Ishikawa (cell line): ENCODE results near the gene COX17.

Experiments
- CEBPB ChIP-seq: IDR thresholded peaks from 2 replicates; pipeline ENCODE4 v1.6.1; 2012
- CREB1 ChIP-seq: IDR thresholded peaks from 2 replicates; pipeline ENCODE4 v1.6.1; 2012; ENCODE audit warnings: low read depth
- EGR1 ChIP-seq: IDR thresholded peaks from 2 replicates; pipeline ENCODE4 v1.6.1; 2012
- EP300 ChIP-seq: IDR thresholded peaks from 2 replicates; pipeline ENCODE4 v1.6.1; 2012; ENCODE audit warnings: borderline replicate concordance
- FOXM1 ChIP-seq: IDR thresholded peaks from 2 replicates; pipeline ENCODE4 v1.6.1; 2012; ENCODE audit warnings: low read depth, borderline replicate concordance
- NFIC ChIP-seq: IDR thresholded peaks from 2 replicates; pipeline ENCODE4 v1.6.1; 2012
- RAD21 ChIP-seq: IDR thresholded peaks from 2 replicates; pipeline ENCODE4 v1.6.1; 2012; ENCODE audit warnings: low read depth
- TAF1 ChIP-seq: IDR thresholded peaks from 2 replicates; pipeline ENCODE4 v1.6.1; 2012; ENCODE audit warnings: low read depth, mild to moderate bottlenecking
- TCF12 ChIP-seq: IDR thresholded peaks from 2 replicates; pipeline ENCODE4 v1.6.1; 2012; ENCODE audit warnings: low read depth
- TEAD4 ChIP-seq: IDR thresholded peaks from 2 replicates; pipeline ENCODE4 v1.6.1; 2012
- YY1 ChIP-seq: IDR thresholded peaks from 2 replicates; pipeline ENCODE4 v1.6.1; 2012; ENCODE audit warnings: low read depth
- ZBTB7A ChIP-seq: IDR thresholded peaks from 2 replicates; pipeline ENCODE4 v1.6.1; 2012; ENCODE audit warnings: low read depth
- TF ChIP-seq, protein P1 (sequence below): IDR thresholded peaks from 2 replicates; pipeline ENCODE4 v1.6.1; 2012
- TF ChIP-seq, protein P2 (sequence below): IDR thresholded peaks from 2 replicates; pipeline ENCODE4 v1.6.1; 2012; ENCODE audit warnings: low read depth, mild to moderate bottlenecking
- TF ChIP-seq, protein P3 (sequence below): IDR thresholded peaks from 2 replicates; pipeline ENCODE4 v1.6.1; 2012

Gene COX17

DNA sequence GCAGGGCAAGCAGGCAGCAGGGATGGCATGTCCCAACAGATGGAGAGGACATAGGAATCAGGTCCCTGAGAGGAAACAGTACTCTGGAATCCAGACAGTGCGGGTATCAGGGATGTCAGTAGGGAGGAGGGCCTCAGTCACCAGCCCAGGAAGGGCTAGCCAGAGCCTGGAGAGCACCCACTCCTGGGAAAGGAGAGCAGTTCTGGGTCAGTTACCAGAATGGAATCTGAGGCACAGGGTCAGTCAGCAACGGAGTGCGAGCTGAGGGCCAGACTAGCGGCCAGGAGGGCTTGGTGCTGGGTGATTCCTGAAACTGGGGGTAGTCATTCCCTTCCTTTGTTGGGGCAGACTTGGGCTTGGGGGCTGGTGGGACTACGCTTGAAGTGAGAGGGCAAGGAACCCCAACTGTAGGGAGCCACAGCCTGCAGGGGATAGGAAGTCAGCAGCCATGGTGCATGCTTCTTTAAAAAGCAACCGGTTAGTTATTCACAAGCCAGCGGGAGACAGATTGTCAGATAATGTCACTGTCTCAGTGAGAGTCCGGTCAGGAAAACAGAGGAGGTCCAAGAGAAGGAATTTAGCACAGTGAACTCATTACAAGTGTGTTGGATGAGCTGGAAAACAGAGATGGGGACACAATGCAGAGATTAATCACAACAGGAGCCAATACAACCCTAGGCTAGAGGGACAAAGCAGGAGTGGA lies 51.6 kb downstream of the COX17 start:
- TF ChIP-seq TEAD4: no peak
- TF ChIP-seq EGR1: no peak
- TF ChIP-seq, protein P1, sequence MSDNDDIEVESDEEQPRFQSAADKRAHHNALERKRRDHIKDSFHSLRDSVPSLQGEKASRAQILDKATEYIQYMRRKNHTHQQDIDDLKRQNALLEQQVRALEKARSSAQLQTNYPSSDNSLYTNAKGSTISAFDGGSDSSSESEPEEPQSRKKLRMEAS: no peak
- no peak for TF ChIP-seq TCF12
- TF ChIP-seq YY1: no peak
- TF ChIP-seq RAD21: no peak
- no peak for TF ChIP-seq FOXM1
- no peak for TF ChIP-seq CREB1
- no peak for TF ChIP-seq NFIC
- TF ChIP-seq CEBPB: no peak
- no peak for TF ChIP-seq EP300
- TF ChIP-seq, protein P2, sequence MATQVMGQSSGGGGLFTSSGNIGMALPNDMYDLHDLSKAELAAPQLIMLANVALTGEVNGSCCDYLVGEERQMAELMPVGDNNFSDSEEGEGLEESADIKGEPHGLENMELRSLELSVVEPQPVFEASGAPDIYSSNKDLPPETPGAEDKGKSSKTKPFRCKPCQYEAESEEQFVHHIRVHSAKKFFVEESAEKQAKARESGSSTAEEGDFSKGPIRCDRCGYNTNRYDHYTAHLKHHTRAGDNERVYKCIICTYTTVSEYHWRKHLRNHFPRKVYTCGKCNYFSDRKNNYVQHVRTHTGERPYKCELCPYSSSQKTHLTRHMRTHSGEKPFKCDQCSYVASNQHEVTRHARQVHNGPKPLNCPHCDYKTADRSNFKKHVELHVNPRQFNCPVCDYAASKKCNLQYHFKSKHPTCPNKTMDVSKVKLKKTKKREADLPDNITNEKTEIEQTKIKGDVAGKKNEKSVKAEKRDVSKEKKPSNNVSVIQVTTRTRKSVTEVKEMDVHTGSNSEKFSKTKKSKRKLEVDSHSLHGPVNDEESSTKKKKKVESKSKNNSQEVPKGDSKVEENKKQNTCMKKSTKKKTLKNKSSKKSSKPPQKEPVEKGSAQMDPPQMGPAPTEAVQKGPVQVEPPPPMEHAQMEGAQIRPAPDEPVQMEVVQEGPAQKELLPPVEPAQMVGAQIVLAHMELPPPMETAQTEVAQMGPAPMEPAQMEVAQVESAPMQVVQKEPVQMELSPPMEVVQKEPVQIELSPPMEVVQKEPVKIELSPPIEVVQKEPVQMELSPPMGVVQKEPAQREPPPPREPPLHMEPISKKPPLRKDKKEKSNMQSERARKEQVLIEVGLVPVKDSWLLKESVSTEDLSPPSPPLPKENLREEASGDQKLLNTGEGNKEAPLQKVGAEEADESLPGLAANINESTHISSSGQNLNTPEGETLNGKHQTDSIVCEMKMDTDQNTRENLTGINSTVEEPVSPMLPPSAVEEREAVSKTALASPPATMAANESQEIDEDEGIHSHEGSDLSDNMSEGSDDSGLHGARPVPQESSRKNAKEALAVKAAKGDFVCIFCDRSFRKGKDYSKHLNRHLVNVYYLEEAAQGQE: no peak
- TF ChIP-seq, protein P3, sequence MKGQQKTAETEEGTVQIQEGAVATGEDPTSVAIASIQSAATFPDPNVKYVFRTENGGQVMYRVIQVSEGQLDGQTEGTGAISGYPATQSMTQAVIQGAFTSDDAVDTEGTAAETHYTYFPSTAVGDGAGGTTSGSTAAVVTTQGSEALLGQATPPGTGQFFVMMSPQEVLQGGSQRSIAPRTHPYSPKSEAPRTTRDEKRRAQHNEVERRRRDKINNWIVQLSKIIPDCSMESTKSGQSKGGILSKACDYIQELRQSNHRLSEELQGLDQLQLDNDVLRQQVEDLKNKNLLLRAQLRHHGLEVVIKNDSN: no peak
- no peak for TF ChIP-seq ZBTB7A
- no peak for TF ChIP-seq TAF1

DNA sequence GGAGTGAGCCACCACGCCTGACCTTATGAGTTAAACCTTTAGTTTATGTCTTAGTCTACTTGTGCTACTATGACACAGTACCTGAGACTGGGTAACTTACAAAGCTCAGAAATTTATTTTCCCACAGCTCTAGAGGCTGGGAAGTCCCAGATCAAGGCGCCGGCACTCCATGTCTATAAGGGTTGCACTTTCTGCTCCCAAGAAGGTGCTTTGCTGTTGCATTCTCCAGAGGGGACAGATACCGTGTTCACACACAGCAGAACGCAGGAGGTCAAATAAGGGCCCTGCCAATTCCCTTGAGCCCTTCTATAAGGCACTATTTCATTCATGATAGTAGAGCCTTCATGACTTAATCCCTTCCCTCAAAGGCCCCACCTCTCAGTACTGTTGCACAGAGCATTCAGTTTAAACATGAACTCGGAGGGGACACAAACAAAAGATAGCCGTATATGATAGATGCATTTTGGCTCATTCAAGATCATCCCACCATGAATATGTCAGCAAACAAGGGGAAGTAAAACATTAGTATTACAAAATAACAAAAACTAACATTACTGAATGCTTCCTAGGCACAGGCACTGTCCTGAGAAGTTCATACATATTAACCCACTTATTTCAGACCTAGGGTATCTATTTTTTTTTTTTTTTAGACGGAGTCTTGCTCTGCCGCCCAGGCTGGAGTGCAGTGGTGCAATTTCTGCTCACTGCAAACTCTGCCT lies 53.0 kb downstream of the COX17 start:
- TF ChIP-seq CREB1: no peak
- no peak for TF ChIP-seq EP300
- no peak for TF ChIP-seq FOXM1
- TF ChIP-seq NFIC: no peak
- TF ChIP-seq TCF12: no peak
- no peak for TF ChIP-seq CEBPB
- no peak for TF ChIP-seq RAD21
- no peak for TF ChIP-seq YY1
- no peak for TF ChIP-seq EGR1
- TF ChIP-seq, protein P1: no peak
- TF ChIP-seq, protein P2: no peak
- no peak for TF ChIP-seq TAF1

DNA sequence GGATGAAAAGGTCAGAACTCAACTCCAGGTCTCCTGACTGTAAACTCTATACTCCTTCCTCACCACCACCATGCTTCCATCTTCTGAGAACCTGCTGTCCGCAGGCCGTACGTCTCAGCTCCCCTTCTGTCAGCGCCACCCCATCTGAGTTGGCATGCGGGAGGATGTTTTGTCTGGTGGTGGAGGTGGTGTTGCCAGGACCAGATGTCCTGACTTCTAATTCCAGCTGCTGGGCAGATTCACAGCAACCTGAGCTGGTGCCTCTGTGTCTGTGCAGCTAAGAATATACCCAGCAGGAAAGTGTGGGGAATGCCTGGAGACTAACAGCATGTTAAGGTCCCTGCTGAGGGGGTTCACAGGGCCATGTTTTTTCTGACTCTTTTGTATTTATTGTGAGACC lies 56.3 kb downstream of the COX17 start:
- TF ChIP-seq TCF12: no peak
- no peak for TF ChIP-seq TAF1
- TF ChIP-seq, protein P3: no peak
- TF ChIP-seq EP300: no peak
- TF ChIP-seq ZBTB7A: no peak
- TF ChIP-seq, protein P1: no peak
- TF ChIP-seq TEAD4: no peak
- no peak for TF ChIP-seq CEBPB
- TF ChIP-seq RAD21: no peak
